ENCODE measurements around the gene MAP3K15. TPM values are rescaled to one million over a fixed set of nuclear protein-coding genes. Genes with fewer than 3 reads are reported as not detected.
A peak's percentile ranks its signal among the peaks of the same experiment; 100 is the strongest.

The MAP3K15 gene, protein sequence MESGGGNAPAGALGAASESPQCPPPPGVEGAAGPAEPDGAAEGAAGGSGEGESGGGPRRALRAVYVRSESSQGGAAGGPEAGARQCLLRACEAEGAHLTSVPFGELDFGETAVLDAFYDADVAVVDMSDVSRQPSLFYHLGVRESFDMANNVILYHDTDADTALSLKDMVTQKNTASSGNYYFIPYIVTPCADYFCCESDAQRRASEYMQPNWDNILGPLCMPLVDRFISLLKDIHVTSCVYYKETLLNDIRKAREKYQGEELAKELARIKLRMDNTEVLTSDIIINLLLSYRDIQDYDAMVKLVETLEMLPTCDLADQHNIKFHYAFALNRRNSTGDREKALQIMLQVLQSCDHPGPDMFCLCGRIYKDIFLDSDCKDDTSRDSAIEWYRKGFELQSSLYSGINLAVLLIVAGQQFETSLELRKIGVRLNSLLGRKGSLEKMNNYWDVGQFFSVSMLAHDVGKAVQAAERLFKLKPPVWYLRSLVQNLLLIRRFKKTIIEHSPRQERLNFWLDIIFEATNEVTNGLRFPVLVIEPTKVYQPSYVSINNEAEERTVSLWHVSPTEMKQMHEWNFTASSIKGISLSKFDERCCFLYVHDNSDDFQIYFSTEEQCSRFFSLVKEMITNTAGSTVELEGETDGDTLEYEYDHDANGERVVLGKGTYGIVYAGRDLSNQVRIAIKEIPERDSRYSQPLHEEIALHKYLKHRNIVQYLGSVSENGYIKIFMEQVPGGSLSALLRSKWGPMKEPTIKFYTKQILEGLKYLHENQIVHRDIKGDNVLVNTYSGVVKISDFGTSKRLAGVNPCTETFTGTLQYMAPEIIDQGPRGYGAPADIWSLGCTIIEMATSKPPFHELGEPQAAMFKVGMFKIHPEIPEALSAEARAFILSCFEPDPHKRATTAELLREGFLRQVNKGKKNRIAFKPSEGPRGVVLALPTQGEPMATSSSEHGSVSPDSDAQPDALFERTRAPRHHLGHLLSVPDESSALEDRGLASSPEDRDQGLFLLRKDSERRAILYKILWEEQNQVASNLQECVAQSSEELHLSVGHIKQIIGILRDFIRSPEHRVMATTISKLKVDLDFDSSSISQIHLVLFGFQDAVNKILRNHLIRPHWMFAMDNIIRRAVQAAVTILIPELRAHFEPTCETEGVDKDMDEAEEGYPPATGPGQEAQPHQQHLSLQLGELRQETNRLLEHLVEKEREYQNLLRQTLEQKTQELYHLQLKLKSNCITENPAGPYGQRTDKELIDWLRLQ (N-terminal part only)
- 0.13 and 0.14 TPM in 2 replicates for total RNA-seq

DNA sequence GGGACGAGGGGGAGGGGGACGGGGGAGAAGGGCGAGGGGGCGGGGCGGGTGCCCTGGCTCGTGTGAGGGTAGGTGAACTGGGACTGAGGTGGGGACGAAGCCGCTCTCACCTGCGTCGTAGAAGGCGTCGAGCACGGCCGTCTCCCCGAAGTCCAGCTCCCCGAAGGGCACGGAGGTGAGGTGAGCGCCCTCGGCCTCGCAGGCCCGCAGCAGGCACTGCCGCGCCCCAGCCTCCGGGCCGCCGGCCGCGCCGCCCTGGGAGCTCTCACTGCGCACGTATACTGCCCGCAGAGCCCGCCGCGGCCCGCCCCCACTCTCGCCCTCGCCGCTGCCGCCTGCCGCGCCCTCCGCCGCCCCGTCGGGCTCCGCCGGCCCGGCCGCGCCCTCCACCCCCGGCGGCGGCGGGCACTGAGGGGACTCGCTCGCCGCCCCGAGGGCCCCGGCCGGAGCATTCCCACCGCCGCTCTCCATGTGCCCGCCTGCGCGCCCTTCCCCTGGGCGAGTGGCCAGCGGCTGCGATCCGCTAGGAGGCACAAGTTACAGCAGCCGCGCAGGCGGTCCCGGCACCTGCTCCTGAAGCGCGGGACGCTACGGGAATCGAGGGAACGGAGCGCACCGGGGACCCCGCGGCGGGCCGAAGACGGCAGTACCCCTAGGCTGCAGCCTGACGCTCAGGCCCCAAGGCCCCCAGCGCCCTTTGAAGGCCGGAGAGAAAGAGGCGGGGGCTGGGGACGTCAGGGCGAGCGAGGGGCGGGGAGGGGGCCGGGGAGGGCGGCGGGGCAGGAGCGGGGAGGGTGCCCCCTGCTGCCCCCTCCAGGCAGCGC lies at the start of gene MAP3K15:
MAP3K15 (minus strand) TSS at position 718 of the 824 bp plus-strand sequence; CDS start at position 471, 247 bp downstream.
- no peak for DNase-seq (ENCODE audit: low read depth, low spot score)

DNA sequence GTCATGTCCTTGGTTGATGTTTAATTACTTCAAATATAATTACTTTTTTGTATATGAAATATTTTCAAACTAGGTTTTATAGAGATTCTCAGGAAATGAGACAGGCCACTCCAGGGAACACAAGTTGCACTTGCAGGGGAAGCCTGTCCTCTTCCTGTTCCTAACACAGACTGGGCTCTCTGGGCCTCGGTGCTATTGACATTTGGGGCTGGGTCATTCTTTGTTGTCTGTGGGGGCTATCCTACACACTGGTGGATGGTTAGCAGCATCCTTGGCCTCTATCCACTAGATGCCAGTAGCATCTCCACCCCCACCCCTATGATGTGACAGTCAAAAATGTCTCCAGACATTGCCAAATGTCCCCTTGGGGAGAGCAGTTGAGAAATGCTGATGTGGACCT lies 49.3 kb upstream of the MAP3K15 start:
- no peak for DNase-seq (ENCODE audit: low read depth, low spot score)

DNA sequence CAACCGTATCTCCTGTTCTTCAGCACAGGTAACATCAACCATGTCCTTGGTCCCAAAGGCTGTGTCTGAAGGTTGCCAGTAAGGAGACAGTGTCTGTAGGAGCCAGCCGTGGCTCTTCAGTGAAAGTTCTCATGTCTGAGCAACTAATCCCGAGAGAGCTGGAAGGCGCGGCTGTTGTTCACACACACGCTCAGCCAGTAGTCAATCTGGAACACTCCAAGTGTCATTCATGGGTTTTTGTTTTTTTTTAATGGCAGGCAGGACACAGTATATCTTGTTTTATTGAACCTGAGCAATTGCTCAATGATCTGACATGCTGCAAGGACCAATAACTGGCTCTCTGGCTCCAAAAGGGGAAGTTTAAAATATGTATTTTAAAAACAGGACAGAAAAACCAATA lies 48.4 kb upstream of the MAP3K15 start:
- DNase-seq (ENCODE audit: low read depth, low spot score): no peak

DNA sequence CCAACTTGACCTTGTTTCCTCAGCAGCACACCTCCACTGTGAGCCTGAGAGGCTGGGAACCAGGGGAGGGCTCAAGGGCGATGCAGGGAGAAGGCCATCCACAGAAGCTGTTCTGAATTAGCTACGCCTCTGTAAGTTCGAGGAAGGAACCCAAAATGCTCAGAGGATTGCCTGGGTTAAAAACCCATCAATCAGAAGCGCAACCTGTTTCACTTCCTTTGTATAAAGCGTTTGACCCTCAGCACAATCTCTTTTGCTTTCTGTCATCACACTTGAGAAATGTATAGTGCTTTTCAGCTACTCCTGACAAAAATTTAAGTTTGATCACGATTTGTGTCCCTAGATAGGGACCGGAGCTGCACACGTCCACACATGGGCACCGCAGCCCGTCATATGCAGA lies 48.0 kb upstream of the MAP3K15 start:
- no peak for DNase-seq (ENCODE audit: low read depth, low spot score)

DNA sequence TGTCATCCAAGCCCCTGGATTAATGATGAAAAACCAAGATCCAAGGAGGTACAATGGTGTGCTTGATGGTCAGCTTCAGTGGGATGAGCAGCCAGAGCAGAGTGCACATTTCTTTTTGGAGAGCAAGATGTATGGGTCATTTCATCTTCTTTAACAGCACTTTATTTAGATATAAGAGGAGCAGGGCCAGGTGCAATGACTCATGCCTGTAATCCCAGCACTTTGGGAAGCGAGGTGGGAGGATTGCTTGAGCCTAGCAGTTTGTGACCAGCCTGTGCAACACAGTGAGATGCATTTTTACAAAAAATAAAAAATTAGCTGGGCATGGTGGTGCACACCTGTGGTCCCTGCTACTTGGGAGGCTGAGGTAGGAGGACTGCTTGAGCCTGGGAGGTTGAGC lies 45.3 kb upstream of the MAP3K15 start:
- DNase-seq (ENCODE audit: low read depth, low spot score): no peak

DNA sequence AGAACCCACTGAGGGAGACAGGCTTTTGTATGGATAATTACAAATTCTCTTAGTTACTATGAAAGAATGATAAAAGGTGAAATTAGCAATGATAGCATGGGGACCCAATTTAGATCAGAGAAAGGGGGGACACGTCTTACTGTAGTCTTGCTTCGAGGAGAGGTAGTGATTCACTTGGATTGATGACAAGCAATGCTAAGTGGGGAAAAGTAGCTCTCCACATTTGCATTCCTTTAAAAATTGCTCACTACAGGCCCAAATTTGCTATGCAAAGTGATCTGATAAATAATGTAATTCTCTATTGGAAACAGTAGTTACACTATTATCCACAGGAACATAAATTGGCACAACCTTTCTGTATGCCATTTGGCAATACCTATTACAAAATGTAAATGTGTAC lies 42.5 kb upstream of the MAP3K15 start:
- no peak for DNase-seq (ENCODE audit: low read depth, low spot score)

DNA sequence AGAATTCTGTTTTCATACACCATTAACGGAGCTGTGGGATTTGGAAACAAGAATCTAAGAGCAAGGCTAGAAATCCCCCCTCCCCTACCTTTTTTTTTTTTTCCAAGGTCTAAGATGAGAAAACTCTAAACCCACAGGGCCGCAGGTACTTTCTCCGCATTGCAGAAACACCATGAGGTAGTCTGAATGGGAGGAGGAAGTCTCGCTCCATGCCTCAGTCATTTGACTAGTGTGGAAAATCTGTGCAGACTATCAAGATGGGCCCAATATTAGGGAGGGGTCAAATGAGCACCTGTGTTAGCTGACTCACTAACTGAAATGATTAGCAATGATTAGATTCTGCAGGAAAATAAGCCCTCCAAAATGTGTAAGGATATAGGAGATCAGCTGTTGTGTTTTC lies 40.9 kb upstream of the MAP3K15 start:
- no peak for DNase-seq (ENCODE audit: low read depth, low spot score)

DNA sequence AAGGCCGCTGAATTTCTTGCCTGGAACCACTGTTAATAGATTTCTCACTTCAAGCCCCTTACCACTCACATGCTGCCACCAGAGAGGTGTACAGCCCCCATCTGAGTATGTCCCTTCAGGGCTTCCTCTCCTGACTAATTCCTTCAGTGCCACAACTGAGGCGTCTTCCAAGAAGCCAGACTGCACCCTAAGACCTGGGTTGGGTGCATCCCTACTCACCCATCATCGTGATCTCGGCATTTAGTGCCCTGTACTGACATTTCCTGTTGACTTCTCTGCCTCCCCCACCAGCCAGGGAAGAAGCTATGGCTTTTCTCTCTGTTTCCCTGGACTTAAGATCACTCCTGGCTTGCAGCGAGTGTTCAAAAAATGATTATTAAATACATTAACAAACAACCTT lies 40.4 kb upstream of the MAP3K15 start:
- no peak for DNase-seq (ENCODE audit: low read depth, low spot score)

DNA sequence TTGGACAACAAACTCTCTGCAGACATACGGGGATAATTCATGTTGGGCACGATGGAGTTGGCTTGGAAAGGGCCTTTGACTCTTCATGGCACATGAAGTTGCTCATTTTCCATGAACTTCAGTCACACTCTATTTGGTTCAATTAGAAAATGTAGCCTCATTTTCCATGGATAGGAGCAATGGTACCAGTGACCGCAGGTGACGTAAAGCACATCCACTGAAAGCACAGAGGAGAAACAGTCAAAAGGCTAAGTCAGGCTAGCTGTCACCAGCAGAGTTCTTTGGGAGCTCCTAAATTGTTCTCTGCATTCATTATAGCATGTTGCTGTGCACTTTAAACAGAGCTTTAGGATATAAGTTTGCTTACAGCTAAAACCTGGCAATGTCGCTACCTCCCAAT lies 39.9 kb upstream of the MAP3K15 start:
- DNase-seq (ENCODE audit: low read depth, low spot score): no peak

DNA sequence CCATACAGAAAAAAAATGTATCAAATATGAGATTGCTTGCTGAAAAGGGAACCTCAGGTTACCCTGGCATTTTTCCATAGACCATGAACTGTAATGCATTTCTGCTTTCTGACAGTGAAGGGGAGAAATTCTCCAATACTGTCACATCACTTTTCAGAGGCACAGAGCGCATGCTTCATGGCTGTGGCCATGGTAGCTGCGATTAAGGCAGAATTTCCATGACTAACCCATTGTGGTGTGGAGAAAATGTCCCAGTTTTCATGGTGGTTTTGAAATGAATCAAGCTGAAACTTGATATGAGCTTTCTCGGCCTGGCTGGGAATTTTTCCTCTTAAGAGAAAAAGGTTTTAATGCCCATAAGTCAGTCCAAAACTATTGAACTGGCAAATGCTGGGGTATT lies 39.5 kb upstream of the MAP3K15 start:
- DNase-seq (ENCODE audit: low read depth, low spot score): no peak

DNA sequence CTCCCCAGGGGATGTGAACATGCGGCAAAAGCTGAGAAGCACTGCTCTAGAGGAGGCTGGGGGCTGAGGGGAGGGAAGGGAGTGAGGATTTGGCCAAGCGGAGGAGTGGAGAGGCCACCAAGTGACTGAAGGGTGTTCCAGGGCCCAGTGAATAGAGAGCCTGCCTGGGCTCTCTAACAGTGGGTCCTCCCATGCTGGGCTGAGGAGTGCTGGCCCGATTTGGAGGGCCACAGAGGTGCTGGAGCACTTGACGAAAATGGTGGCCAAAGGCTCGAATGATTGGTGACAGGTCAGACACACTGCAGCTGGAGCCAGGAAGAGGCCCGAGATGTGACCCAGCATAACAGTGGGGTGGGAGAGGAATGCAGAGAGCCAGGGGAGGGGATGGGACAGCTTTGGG lies 37.5 kb upstream of the MAP3K15 start:
- no peak for DNase-seq (ENCODE audit: low read depth, low spot score)

DNA sequence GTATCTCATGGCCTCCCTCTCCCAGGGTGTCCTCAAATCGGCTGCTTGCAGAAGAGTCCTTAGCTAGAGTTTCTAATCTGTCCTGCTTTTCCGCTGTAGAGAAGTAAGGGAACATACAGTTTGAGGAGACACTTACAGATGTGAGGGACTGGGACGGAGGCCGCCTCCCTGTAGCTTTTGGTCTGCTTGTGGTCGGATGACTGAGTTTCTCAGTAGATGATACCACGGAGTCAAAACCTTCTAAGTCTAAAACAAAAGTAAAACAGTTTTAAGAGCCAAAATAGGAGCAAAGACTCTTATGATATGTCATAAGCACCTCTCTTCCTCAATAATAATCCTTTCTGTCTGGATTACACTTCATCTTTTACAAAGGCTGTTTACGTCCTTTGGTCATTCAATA lies 34.5 kb upstream of the MAP3K15 start:
- DNase-seq (ENCODE audit: low read depth, low spot score): no peak

DNA sequence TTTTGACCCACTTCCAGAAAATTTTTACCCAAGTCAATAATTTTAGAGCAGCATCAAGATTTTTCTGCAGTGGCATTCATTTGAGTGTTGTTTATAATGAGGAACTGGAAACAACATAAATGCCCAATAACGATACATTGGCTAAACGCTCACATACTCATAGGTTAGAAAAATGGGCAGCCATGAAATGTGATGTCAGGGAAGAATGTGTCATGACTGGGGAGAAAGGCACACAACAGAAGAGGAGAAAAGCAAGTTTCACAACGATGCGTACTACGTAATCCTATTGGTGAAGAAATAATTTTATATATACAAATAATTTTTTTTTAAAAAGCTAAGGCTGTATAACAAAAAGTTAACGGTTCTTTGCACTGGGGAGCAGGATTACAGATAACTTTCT lies 33.6 kb upstream of the MAP3K15 start:
- no peak for DNase-seq (ENCODE audit: low read depth, low spot score)

DNA sequence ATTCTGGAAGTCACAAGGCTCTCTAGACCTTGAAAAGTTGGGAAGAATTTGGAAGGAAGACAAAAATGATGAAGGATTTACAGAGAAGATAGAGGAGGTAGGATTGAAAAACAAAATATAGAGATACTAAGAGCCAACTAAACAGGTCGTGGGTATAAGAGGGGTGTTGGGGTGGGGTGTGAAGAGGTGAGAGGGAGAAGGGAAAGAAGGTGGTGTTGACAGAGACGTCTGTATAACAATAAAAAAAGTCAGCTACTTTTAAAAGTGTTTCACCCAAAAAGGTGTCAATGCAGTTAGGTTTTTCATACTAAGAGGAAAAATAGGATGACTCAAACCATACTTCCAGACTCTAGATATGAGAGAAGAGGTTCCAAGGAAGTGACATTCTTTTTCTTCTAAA lies 33.0 kb upstream of the MAP3K15 start:
- DNase-seq (ENCODE audit: low read depth, low spot score): no peak

DNA sequence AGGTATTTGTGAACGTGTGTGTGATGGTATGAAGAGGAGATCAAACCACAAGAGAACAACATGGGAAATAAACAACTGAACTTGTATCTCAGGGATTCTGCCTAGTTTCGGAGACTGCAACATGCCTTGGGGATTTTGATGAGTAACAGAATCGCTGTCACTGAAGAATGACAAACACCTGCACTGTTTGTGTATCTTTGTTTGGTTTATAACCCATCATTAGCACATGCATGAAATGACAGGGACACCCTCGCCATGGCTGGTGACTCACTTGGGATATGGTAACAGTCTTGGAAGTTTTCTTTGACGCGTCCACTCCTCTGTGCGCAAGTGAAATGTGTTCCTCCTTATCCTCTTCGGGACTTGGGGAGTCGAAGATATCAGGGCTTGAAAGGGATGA lies 30.3 kb upstream of the MAP3K15 start:
- DNase-seq (ENCODE audit: low read depth, low spot score): no peak

DNA sequence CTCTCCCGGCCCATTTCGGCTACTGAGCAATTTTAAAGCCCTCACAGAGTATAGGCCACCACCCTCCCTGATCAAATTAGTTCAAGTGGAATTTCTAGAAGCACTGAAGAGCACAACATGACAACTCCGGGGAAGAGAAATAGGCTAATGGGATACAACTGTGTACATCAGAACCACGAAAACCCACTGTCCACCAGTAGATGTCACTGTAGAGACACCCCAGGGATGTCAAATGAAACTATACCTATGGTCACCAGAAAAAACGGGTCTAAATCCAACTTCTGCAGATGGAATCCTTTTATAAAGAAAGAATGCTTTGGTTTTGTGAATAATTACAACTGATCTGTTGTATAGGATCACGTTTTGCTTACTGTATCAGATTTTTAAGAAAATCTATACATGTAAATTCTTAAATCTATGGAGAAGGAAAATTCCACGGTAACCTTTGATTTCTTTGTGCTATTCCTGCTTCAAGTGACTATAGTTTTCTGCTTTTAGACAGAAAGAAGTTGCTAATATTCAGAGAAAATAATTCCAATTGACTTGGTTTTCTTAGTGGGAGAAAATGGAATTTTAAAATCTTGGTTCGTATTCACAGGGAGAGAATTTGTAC lies 29.5 kb upstream of the MAP3K15 start:
- peak; percentile 8 for DNase-seq (ENCODE audit: low read depth, low spot score)

DNA sequence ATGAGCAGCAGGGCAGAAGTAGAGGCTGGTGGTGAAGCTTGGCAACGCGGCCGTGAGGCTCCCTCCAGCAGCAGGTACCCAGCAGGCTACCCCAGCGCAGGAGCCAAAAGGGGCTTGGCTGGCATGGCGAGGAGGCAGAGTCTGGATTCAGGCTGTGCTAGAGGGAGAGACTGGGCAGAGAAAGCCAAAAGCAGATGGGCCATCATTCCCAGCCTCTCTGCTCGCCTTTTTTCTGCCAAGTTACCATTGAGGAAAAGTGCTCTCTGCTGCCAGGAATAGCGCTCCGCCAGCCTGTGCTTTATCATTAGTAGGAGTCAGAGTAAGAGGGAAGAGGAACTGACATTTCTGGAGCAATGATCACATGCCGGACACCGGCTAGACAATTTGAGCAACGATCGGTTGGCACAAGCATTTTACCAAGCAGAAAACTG lies 28.7 kb upstream of the MAP3K15 start:
- no peak for DNase-seq (ENCODE audit: low read depth, low spot score)

DNA sequence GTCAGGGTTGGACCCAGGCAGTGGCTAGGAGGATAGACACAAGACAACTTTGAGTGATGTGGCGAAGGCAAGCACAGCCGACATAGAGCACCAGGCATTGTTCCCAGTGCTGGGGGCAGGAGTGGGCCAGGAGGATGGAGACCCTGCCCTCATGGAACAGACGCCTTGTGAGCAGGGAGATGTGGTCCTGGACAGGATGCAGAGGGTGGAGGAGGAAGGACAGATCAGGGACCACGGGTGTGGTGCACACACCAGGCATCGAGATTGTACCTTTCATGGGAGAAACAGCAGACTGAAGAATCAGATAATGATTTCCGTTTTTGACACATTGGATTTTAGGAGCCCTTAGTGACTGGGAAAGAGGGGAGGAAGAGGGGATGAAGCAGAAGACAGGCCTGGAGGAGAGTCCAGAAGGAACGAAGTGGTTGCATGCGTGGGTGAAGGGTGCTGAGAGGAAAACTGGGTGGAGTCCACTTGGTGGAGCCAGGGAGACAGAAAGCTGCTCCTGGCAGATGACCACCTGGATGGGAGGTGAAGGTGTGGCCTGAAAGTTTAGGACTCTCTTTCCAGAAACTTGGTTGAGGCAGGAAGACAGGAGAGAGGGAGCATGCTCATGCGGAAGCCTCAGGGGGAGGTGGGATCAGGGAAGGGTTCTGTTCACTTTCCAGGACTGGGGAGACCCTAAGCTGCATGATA lies 27.9 kb upstream of the MAP3K15 start:
- no peak for DNase-seq (ENCODE audit: low read depth, low spot score)

DNA sequence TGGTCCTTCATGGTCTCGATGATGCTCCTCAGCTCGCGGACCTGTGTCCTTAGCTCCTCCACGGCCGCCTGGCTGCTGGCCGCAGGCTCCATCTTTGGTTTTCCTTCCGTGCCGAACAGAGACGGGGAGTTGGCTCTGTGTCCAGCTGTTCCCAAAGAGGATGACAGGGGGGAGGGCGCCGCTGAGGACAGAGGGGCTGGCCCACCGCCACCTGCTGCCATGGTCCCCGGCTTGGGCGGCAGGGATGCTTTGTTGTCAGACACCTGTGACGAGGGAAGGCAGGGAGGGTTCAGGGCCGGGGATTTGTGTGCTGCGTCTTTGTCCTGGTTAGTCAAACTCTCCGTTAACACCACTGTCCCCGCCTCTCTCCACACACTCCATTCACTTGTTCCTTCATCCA lies 26.6 kb upstream of the MAP3K15 start:
- no peak for DNase-seq (ENCODE audit: low read depth, low spot score)

DNA sequence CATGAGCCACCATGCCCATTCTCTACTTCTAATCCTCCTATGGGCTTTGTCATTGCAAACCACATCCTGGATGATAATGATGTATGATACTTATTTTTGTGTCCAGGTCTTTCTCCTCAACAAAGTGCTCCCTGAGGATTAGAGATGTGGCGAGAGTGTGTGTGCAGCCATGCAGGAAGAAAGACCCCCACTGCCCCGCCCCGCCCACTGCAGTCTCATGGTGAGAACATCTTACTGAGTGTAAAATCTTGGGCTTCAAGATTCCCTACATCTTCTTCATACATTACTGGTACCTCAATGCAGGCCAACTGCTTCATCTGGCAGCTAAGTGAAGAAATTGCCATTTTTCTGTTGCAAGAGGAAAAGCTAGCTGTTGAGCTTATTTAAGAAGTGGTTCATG lies 25.9 kb upstream of the MAP3K15 start:
- DNase-seq (ENCODE audit: low read depth, low spot score): no peak
